Liver (tissue), 9 donors: ENCODE measurements around the gene CST9. TPM values are rescaled to one million over a fixed set of nuclear protein-coding genes. Genes with fewer than 3 reads are reported as not detected.

ENCODE experiments used
- DNase-seq: peaks from one replicate; pipeline ENCODE4 v3.0.0-alpha.2; 2017; ENCODE audit warnings: low spot score
- H3K27ac ChIP-seq, 2 donors: one replicate each; pipeline ENCODE4 v1.7.0; 2013; ENCODE audit warnings: inconsistent platforms in 2 of 2, low read length in 2 of 2, control low read depth in 1 of 2, low read depth in 1 of 2, mild to moderate bottlenecking in 1 of 2
- H3K27me3 ChIP-seq, 4 donors: one replicate each; pipeline versions ENCODE4 v1.6.1 to v1.7.0; 2013; ENCODE audit warnings: low read length in 3 of 4, inconsistent platforms in 1 of 4, mild to moderate bottlenecking in 1 of 4, moderate library complexity in 1 of 4; ENCODE audit not compliant: control insufficient read depth in 4 of 4, insufficient read depth in 4 of 4
- H3K36me3 ChIP-seq, 4 donors: one replicate each; pipeline versions ENCODE4 v1.6.1 to v1.7.0; 2013; ENCODE audit warnings: low read length in 3 of 4, mild to moderate bottlenecking in 3 of 4, low read depth in 1 of 4, moderate library complexity in 1 of 4; ENCODE audit not compliant: control insufficient read depth in 4 of 4, insufficient read depth in 3 of 4
- H3K4me1 ChIP-seq, 4 donors: one replicate each; pipeline versions ENCODE4 v1.6.1 to v1.7.0; 2013; ENCODE audit warnings: low read length in 3 of 4, mild to moderate bottlenecking in 3 of 4, moderate library complexity in 1 of 4; ENCODE audit not compliant: control insufficient read depth in 4 of 4, insufficient read depth in 4 of 4
- H3K4me3 ChIP-seq, 3 donors: one replicate each; pipeline versions ENCODE4 v1.6.1 to v1.7.0; 2013; ENCODE audit warnings: low read length in 3 of 3, control low read depth in 1 of 3, low read depth in 1 of 3, mild to moderate bottlenecking in 1 of 3
- H3K9ac ChIP-seq, 2 donors: one replicate each; pipeline ENCODE4 v1.7.0; 2013; ENCODE audit warnings: low read length in 2 of 2, mild to moderate bottlenecking in 2 of 2, moderate library complexity in 2 of 2, control low read depth in 1 of 2, low read depth in 1 of 2
- H3K9me3 ChIP-seq, 4 donors: one replicate each; pipeline versions ENCODE4 v1.6.1 to v1.7.0; 2013; ENCODE audit warnings: low read length in 3 of 4; ENCODE audit not compliant: control insufficient read depth in 4 of 4
- ATF3 ChIP-seq: IDR thresholded peaks from 2 replicates; pipeline ENCODE4 v1.6.1; 2016; ENCODE audit warnings: antibody characterized with exemption
- EGR1 ChIP-seq, 2 donors: IDR thresholded peaks; 2 replicates each; pipeline ENCODE4 v1.6.1; 2016 to 2018; ENCODE audit warnings: antibody characterized with exemption in 2 of 2, low read depth in 2 of 2
- FOXA1 ChIP-seq: IDR thresholded peaks from 2 replicates; pipeline ENCODE4 v1.6.1; 2016; ENCODE audit warnings: antibody characterized with exemption
- FOXA2 ChIP-seq: IDR thresholded peaks from 2 replicates; pipeline ENCODE4 v1.6.1; 2016; ENCODE audit warnings: antibody characterized with exemption
- GABPA ChIP-seq, 2 donors: IDR thresholded peaks in 1 of 2; conservative IDR thresholded peaks in 1 of 2; 2 replicates each; pipeline ENCODE4 v1.6.1; 2016; ENCODE audit warnings: antibody characterized with exemption in 2 of 2, mild to moderate bottlenecking in 1 of 2, moderate library complexity in 1 of 2
- HNF4A ChIP-seq, 2 donors: conservative IDR thresholded peaks; 2 replicates each; pipeline ENCODE4 v1.6.1; 2016; ENCODE audit warnings: antibody characterized with exemption in 2 of 2, mild to moderate bottlenecking in 2 of 2
- HNF4G ChIP-seq: IDR thresholded peaks from 2 replicates; pipeline ENCODE4 v1.6.1; 2016; ENCODE audit warnings: antibody characterized with exemption
- JUND ChIP-seq, 2 donors: IDR thresholded peaks; 2 replicates each; pipeline ENCODE4 v1.6.1; 2016; ENCODE audit warnings: antibody characterized with exemption in 2 of 2
- MAX ChIP-seq: IDR thresholded peaks from 2 replicates; pipeline ENCODE4 v1.6.1; 2016; ENCODE audit warnings: antibody characterized with exemption
- NR2F2 ChIP-seq: IDR thresholded peaks from 2 replicates; pipeline ENCODE4 v1.6.1; 2016; ENCODE audit warnings: antibody characterized with exemption
- RAD21 ChIP-seq, 2 donors: IDR thresholded peaks; 2 replicates each; pipeline ENCODE4 v1.6.1; 2016; ENCODE audit warnings: antibody characterized with exemption in 2 of 2, mild to moderate bottlenecking in 2 of 2
- REST ChIP-seq: IDR thresholded peaks from 2 replicates; pipeline ENCODE4 v1.6.1; 2016; ENCODE audit warnings: antibody characterized with exemption, mild to moderate bottlenecking
- RXRA ChIP-seq, 2 donors: IDR thresholded peaks; 2 replicates each; pipeline ENCODE4 v1.6.1; 2017 to 2018; ENCODE audit warnings: antibody characterized with exemption in 2 of 2, mild to moderate bottlenecking in 1 of 2
- SP1 ChIP-seq: IDR thresholded peaks from 2 replicates; pipeline ENCODE4 v1.6.1; 2018; ENCODE audit warnings: antibody characterized with exemption, mild to moderate bottlenecking
- TAF1 ChIP-seq: conservative IDR thresholded peaks from 2 replicates; pipeline ENCODE4 v1.6.1; 2016; ENCODE audit warnings: antibody characterized with exemption, mild to moderate bottlenecking
- YY1 ChIP-seq: IDR thresholded peaks from 2 replicates; pipeline ENCODE4 v1.6.1; 2016; ENCODE audit warnings: antibody characterized with exemption, mild to moderate bottlenecking
- ZBTB33 ChIP-seq: IDR thresholded peaks from 2 replicates; pipeline ENCODE4 v1.6.1; 2016; ENCODE audit warnings: antibody characterized with exemption
- WGBS: extraction: QIAGEN DNeasy Blood & Tissue Kit; methylation state at CpG from one replicate; pipeline ENCODE4 v1.1.7; 2013; 5-methylcytosine and 5-hydroxymethylcytosine counted together
- polyA plus RNA-seq, 2 donors: library from polyadenylated mRNA; stranded (reverse) in 1 of 2; unstranded in 1 of 2; fragments of 200-250 nt in 1 of 2; fragments of >200 nt in 1 of 2; fragmentation: Nextera tagmentation in 1 of 2; extraction: Ambion mirVana in 1 of 2; gene quantifications; one replicate each; pipeline versions ENCODE4 v1.2.1 to v1.2.3, GENCODE V29; 2013 to 2015
- total RNA-seq, 2 donors: library from RNA; depleted of rRNA; stranded (reverse); fragments of >200 nt; gene quantifications; one replicate each; pipeline ENCODE4 v1.2.3, GENCODE V29; 2014
- TF ChIP-seq, protein P1 (sequence below): fragments of 150-350 bp; IDR thresholded peaks from 2 replicates; pipeline ENCODE4 v1.5.1; 2017; ENCODE audit warnings: improper control_type of control experiment, low read depth, low read length; ENCODE audit not compliant: missing input control
- donor health status: healthy.
- donor health status: healthy.
- donor health status: healthy.
- donor health status: healthy.
- donor health status: healthy.

CST9 gene
- total and polyA plus RNA-seq, 4 donors: not detected

- Histone ChIP-seq H3K27me3 (no peaks in the 10 kb centered on the region), H3K4me3 (no peak overlapping the region), H3K9ac (no peak overlapping the region), H3K4me1 (peaks cover 5 to 14% (median 9%) of the 10 kb centered on the region in 4 donors), H3K9me3 (no peaks in the 10 kb centered on the region), H3K36me3 (peaks cover 0 to 1% (median 0%) of the 10 kb centered on the region in 4 donors), H3K27ac (no peak overlapping the region)
- 81% methylated on average over 11 of the region's 11 CpGs for WGBS
- TF ChIP-seq FOXA2 (no peak), SP1 (no peak), RXRA (IDR thresholded peaks at IDR 0.05) (no peak), GABPA (IDR thresholded peaks at IDR 0.05 in 1 of 2, conservative IDR thresholded peaks at IDR 0.05 in 1 of 2) (no peak), HNF4A (conservative IDR thresholded peaks at IDR 0.05) (no peak), JUND (IDR thresholded peaks at IDR 0.05) (no peak), MAX (no peak), EGR1 (IDR thresholded peaks at IDR 0.05; ENCODE audit: low read depth in 2 of 2) (no peak), FOXA1 (no peak), YY1 (no peak), ZBTB33 (no peak)
- TF ChIP-seq, protein P1, sequence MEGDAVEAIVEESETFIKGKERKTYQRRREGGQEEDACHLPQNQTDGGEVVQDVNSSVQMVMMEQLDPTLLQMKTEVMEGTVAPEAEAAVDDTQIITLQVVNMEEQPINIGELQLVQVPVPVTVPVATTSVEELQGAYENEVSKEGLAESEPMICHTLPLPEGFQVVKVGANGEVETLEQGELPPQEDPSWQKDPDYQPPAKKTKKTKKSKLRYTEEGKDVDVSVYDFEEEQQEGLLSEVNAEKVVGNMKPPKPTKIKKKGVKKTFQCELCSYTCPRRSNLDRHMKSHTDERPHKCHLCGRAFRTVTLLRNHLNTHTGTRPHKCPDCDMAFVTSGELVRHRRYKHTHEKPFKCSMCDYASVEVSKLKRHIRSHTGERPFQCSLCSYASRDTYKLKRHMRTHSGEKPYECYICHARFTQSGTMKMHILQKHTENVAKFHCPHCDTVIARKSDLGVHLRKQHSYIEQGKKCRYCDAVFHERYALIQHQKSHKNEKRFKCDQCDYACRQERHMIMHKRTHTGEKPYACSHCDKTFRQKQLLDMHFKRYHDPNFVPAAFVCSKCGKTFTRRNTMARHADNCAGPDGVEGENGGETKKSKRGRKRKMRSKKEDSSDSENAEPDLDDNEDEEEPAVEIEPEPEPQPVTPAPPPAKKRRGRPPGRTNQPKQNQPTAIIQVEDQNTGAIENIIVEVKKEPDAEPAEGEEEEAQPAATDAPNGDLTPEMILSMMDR: no peak
- DNase-seq: no peak
Observed at GRCh38 chr20:23640671-23641667, 35.3 kb upstream of the CST9 start.

- Histone ChIP-seq H3K4me3 (no peak overlapping the region), H3K36me3 (no peaks in the 10 kb centered on the region), H3K27me3 (no peaks in the 10 kb centered on the region), H3K27ac (no peak overlapping the region), H3K9ac (no peak overlapping the region), H3K9me3 (no peaks in the 10 kb centered on the region), H3K4me1 (peaks cover 7 to 22% (median 13%) of the 10 kb centered on the region in 4 donors)
- WGBS: 88% methylated on average over 8 of the region's 8 CpGs
- DNase-seq: no peak
- no peak for TF ChIP-seq JUND (IDR thresholded peaks at IDR 0.05)
- TF ChIP-seq ZBTB33: no peak
- no peak for TF ChIP-seq RXRA (IDR thresholded peaks at IDR 0.05)
- no peak for TF ChIP-seq YY1
- no peak for TF ChIP-seq ATF3
- TF ChIP-seq REST: no peak
- no peak for TF ChIP-seq HNF4A (conservative IDR thresholded peaks at IDR 0.05)
- TF ChIP-seq TAF1: no peak
- TF ChIP-seq MAX: no peak
- no peak for TF ChIP-seq EGR1 (IDR thresholded peaks at IDR 0.05; ENCODE audit: low read depth in 2 of 2)
- TF ChIP-seq RAD21 (IDR thresholded peaks at IDR 0.05): no peak
- no peak for TF ChIP-seq GABPA (IDR thresholded peaks at IDR 0.05 in 1 of 2, conservative IDR thresholded peaks at IDR 0.05 in 1 of 2)
- TF ChIP-seq FOXA1: no peak
- TF ChIP-seq NR2F2: no peak
- TF ChIP-seq FOXA2: no peak
- no peak for TF ChIP-seq SP1
- TF ChIP-seq HNF4G: no peak
Observed at GRCh38 chr20:23640018-23640601, 34.4 kb upstream of the CST9 start.
